ENCODE data around the gene GRIN3B. TPM values are rescaled to one million over a fixed set of nuclear protein-coding genes. Genes with fewer than 3 reads are reported as not detected.

GRIN3B gene
- total RNA-seq, 4 donors from 2014 or later, result not detected

DNA sequence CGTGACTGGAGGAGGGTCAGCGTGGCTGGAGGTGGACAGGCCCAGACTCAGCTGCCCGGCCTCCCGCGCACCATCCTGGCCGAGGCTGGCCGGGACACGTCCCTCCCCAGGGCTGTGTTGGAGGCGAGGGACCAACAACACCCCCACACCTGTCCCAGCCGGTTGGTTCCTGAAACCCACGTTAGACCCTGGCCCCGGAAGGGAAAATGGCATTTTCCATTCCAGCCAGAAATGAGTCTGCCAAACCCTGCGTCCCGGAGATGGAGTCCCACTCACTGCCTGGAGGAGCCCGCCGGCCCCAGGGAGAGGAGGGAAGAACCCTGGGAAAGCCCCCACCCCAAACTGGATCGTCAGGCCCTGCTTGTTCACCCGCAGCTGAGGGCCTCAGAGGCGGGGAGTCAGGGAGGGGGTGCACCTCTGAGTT is 20.9 kb upstream of the GRIN3B start:
- Histone ChIP-seq H3K4me3 (no peak overlapping the region), H3K36me3 (no peaks in the 10 kb centered on the region), H3K4me1 (peaks cover 9 to 11% of the 10 kb centered on the region in 2 donors), H3K27ac (no peak overlapping the region), H3K27me3 (peaks cover 0 to 3% (median 2%) of the 10 kb centered on the region in 3 donors), H3K9me3 (no peaks in the 10 kb centered on the region)
- DNase-seq, result no peak
- in situ Hi-C loops (cut with MboI; ENCODE audit: low sequenced_read_pairs in 4 of 4) (loop anchor here in 2 of 4 donors (10.0 to 25.0 kb wide), 2 partner anchors 117 to 205 kb away; partner anchors contain the start of genes CFD (in 1 of the 2) and ELANE (in 1 of the 2)), intact Hi-C loops (cut with DNase I; ENCODE audit: low total_unique reads) (no loop called here)
- TF ChIP-seq POLR2A (IDR thresholded peaks at IDR 0.05), result no peak
- TF ChIP-seq, protein P1, sequence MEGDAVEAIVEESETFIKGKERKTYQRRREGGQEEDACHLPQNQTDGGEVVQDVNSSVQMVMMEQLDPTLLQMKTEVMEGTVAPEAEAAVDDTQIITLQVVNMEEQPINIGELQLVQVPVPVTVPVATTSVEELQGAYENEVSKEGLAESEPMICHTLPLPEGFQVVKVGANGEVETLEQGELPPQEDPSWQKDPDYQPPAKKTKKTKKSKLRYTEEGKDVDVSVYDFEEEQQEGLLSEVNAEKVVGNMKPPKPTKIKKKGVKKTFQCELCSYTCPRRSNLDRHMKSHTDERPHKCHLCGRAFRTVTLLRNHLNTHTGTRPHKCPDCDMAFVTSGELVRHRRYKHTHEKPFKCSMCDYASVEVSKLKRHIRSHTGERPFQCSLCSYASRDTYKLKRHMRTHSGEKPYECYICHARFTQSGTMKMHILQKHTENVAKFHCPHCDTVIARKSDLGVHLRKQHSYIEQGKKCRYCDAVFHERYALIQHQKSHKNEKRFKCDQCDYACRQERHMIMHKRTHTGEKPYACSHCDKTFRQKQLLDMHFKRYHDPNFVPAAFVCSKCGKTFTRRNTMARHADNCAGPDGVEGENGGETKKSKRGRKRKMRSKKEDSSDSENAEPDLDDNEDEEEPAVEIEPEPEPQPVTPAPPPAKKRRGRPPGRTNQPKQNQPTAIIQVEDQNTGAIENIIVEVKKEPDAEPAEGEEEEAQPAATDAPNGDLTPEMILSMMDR (IDR thresholded peaks at IDR 0.05 in 4 of 5, conservative IDR thresholded peaks at IDR 0.05 in 1 of 5), result no peak
- no peak for ATAC-seq

DNA sequence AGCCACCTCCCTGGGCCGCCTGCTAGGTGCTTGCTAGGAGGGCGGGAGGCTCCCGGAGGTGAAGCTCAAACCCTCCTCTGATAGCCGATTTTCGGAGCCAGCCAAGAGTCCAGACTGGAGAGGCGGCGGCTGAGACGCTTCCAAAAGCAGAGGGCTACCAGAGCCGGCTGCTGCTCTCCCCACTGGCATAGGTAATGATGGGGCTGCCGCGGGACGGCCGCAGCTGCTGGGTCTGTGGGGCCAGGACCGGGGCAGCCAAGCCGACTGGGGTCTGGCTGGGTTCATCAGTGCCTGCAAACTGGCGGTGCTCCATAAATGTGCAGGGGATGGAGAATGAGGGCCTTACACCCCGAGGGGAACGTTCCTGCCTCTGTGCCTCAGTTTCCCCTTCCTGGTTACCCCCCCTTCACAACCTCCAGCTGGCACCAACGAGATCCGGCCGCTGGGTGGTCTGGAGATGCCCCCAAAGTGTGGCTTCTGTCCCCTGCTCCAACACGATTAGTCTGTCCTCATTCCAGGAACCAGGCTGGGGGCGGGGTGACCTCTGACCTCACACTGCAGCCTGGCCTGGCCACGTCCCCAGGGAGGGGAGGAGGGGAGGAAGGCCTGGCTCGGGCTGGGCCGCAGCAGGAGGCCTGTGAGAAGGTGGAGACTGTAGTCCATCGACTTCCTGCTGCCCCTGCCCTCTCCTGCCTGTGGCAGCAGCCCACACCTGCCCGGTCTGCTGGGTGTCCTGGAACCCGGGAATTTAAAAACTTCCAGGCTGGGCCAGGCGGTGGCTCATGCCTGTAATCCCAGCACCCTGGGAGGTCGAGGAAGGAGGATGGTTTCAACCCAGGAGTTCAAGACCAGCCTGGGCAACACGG is 19.9 kb upstream of the GRIN3B start:
- DNase-seq, result no peak
- intact Hi-C loops (cut with DNase I; ENCODE audit: low total_unique reads), result loop anchor here (5.0 kb wide), 2 partner anchors 123 to 208 kb away; partner anchors contain the start of gene CFD
- Histone ChIP-seq H3K4me3 (no peak overlapping the region), H3K4me1 (peaks cover 17 to 19% of the 10 kb centered on the region in 2 donors), H3K9me3 (no peaks in the 10 kb centered on the region), H3K36me3 (no peaks in the 10 kb centered on the region), H3K27me3 (peaks cover 0 to 3% (median 2%) of the 10 kb centered on the region in 3 donors), H3K27ac (no peak overlapping the region)
- no peak for ATAC-seq
- in situ Hi-C loops (cut with MboI; ENCODE audit: low sequenced_read_pairs in 4 of 4), result loop anchor here (5.0 to 25.0 kb wide), 4 partner anchors 58 to 208 kb away; partner anchors contain the start of genes CFD (in 1 of the 4) and ELANE (in 1 of the 4)
- TF ChIP-seq POLR2A (IDR thresholded peaks at IDR 0.05), result no peak
- TF ChIP-seq, protein P1 (IDR thresholded peaks at IDR 0.05 in 4 of 5, conservative IDR thresholded peaks at IDR 0.05 in 1 of 5), result no peak

DNA sequence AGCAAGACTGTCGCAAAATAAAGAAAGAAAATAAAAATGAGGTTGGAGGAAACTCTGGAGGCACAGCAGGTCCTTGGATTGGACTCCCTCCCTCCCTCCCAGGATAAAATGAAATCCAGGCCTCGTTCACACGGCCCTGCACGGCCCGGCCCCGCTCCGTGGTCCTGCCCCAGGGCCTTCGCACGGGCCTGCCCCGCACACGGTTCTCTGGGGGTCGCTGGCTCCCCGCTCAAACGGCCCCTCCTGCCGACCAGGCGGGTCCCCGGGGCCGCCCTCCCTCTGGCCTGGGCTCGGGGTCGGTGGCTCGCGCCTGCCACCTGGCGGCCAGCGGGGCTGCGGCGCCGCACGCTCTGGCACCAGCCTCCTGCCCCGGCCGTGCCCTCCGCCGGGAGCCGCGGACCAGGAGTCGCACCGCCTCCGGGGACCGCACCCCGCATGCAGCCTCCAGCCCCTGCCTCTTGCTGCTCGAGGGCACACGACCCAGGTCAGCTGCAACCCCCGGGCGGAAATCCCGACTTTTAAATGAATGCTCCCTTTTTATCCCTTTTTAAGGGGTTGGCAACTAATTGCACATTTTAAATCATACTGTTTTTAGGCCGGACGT is 17.6 kb upstream of the GRIN3B start:
- Histone ChIP-seq H3K27ac (peak overlapping the region; percentile 63 to 97 (median 92)), H3K4me3 (peak overlapping the region; percentile 27 to 61 (median 44)), H3K36me3 (peaks cover 0 to 9% of the 10 kb centered on the region in 2 donors), H3K4me1 (peaks cover 17 to 19% of the 10 kb centered on the region in 2 donors), H3K9me3 (no peaks in the 10 kb centered on the region), H3K27me3 (peaks cover 0 to 3% (median 2%) of the 10 kb centered on the region in 3 donors)
- TF ChIP-seq, protein P1 (IDR thresholded peaks at IDR 0.05 in 4 of 5, conservative IDR thresholded peaks at IDR 0.05 in 1 of 5), result peak in 4 of 5 experiments; percentile 97 to 100 (median 100)
- TF ChIP-seq POLR2A (IDR thresholded peaks at IDR 0.05), result no peak
- intact Hi-C loops (cut with DNase I; ENCODE audit: low total_unique reads), result loop anchor here (1.0 to 5.0 kb wide), 3 partner anchors 61 to 210 kb away; partner anchors contain the start of gene CFD
- peak; percentile 68 to 76 for ATAC-seq
- in situ Hi-C loops (cut with MboI; ENCODE audit: low sequenced_read_pairs in 4 of 4), result loop anchor here (5.0 to 25.0 kb wide), 4 partner anchors 60 to 210 kb away; partner anchors contain the start of genes CFD (in 1 of the 4) and ELANE (in 1 of the 4)
- peak; percentile 22 to 59 for DNase-seq

DNA sequence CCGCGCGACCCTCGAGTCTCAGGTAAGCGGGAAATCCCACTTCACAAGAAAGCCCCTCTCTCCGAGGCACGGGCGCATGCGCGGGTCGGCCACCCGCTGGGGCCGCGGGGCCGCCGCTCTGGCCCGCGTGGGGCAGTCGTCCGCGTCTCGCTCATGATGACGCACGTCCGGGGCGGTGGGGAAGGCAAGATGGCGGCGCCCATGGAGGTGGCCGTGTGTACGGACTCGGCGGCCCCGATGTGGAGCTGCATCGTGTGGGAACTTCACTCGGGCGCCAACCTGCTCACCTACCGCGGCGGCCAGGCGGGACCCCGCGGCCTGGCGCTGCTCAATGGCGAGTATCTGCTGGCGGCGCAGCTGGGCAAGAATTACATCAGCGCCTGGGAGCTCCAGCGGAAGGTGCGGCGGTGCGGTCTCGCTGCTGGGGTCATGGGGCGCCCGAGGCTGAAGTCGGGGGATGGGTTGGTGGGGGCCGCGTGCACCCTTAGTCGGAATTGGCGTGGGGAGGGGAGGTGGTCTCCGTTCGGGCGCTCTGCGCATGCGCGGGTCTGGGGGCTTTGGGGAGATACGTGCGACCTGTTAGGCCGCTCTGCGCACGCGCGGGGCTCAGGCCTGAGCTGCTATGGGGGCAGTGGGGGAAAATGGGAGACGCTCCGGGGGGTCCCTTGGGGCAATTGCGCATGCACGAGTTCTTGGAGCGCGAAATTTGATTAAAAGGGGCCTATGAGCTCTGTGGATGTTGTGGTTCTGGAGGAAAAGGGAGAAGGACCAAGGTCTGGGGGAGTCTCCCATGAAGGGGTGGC is 15.9 kb upstream of the GRIN3B start, which contains the start of gene WDR18:
Gene WDR18, plus strand, starts transcription at position 181 of the 803 bp plus-strand sequence. Its CDS starts 9 bp downstream, at position 190.
- H3K27ac ChIP-seq, result peak within 1 kb of the TSS; percentile 85 to 97 (median 92)
- H3K9me3 ChIP-seq, result no peaks in the 10 kb centered on the region
- peaks cover 17 to 19% of the 10 kb centered on the region in 2 donors for H3K4me1 ChIP-seq
- in situ Hi-C loops (cut with MboI; ENCODE audit: low sequenced_read_pairs in 4 of 4), result loop anchor here (5.0 to 25.0 kb wide), 4 partner anchors 62 to 212 kb away; partner anchors contain the start of genes CFD (in 1 of the 4) and ELANE (in 1 of the 4)
- peaks cover 0 to under 1% (median 0%) of the 10 kb centered on the region in 3 donors for H3K27me3 ChIP-seq
- DNase-seq (peak; percentile 89), ATAC-seq (peak; percentile 91)
- H3K4me3 ChIP-seq, result peak within 1 kb of the TSS; percentile 87 to 98 (median 94)
- peak; percentile 52 to 62 for TF ChIP-seq POLR2A (IDR thresholded peaks at IDR 0.05)
- TF ChIP-seq, protein P1 (IDR thresholded peaks at IDR 0.05 in 4 of 5, conservative IDR thresholded peaks at IDR 0.05 in 1 of 5), result peak; percentile 4 to 45 (median 23)
- H3K36me3 ChIP-seq, result peaks cover 0 to 9% of the 10 kb centered on the region in 2 donors
- intact Hi-C loops (cut with DNase I; ENCODE audit: low total_unique reads), result loop anchor here (1.0 to 5.0 kb wide), 6 partner anchors 37 to 212 kb away; partner anchors contain the start of genes CFD, PTBP1, RNU6-2 and TMEM259
